Activated T-helper 1 cell treated with Interleukin-2 at 50 U/mL for 16 hours (primary cell): Measurements from ENCODE around the gene USP28.
"Not testable (repeated sequence)": the region's sequence is repeated elsewhere in the genome, so short reads cannot be mapped to it uniquely, and the experiment has no call there.

Source experiments
- DNase-seq: peaks from one replicate; pipeline ENCODE4 v3.0.0-alpha.2; 2020; ENCODE audit warnings: low read depth

USP28 gene

GRCh38 chr11:113835306-113835705 is 40.1 kb downstream of the USP28 start:
- DNase-seq, result no peak

- DNase-seq, result no peak
Measured at GRCh38 chr11:113833151-113833550, 42.2 kb downstream of the USP28 start.

- no peak for DNase-seq
Measured at GRCh38 chr11:113831314-113831713, 44.1 kb downstream of the USP28 start.

GRCh38 chr11:113829751-113830150 is 45.6 kb downstream of the USP28 start:
- DNase-seq, result no peak

GRCh38 chr11:113828191-113828590 is 47.2 kb downstream of the USP28 start:
- no peak for DNase-seq

- DNase-seq, result no peak
Measured at GRCh38 chr11:113827477-113827876, 47.9 kb downstream of the USP28 start.

- DNase-seq, result no peak
Measured at GRCh38 chr11:113818426-113818825, 56.9 kb downstream of the USP28 start.

- no peak for DNase-seq
Measured at GRCh38 chr11:113817626-113818025, 57.7 kb downstream of the USP28 start.

- DNase-seq, result no peak
Measured at GRCh38 chr11:113817162-113817561, 58.2 kb downstream of the USP28 start.

GRCh38 chr11:113814181-113814580 is 61.2 kb downstream of the USP28 start:
- no peak for DNase-seq

GRCh38 chr11:113808931-113809330 is 66.4 kb downstream of the USP28 start:
- no peak for DNase-seq

GRCh38 chr11:113806406-113806805 is 69.0 kb downstream of the USP28 start:
- DNase-seq, result no peak

GRCh38 chr11:113805640-113806039 is 69.7 kb downstream of the USP28 start:
- no peak for DNase-seq

- no peak for DNase-seq
Measured at GRCh38 chr11:113802621-113803020, 72.8 kb downstream of the USP28 start.

GRCh38 chr11:113796663-113797259 is 78.6 kb downstream of the USP28 start:
- DNase-seq, result no peak

- DNase-seq, result no peak
Measured at GRCh38 chr11:113789675-113790320, 85.6 kb downstream of the USP28 start.

- not testable (repeated sequence) for DNase-seq
Measured at GRCh38 chr11:113789016-113789415, 86.4 kb downstream of the USP28 start.

GRCh38 chr11:113782134-113782533 is 93.2 kb downstream of the USP28 start:
- DNase-seq, result no peak

- no peak for DNase-seq
Measured at GRCh38 chr11:113781682-113782081, 93.7 kb downstream of the USP28 start.

GRCh38 chr11:113779496-113779895 is 95.9 kb downstream of the USP28 start, which contains the start of gene CLDN25:
Gene CLDN25 (plus strand): TSS chr11:113779796. CDS start chr11:113779796, 0 bp downstream.
- DNase-seq, result no peak

- no peak for DNase-seq
Measured at GRCh38 chr11:113778111-113778910, 97.1 kb downstream of the USP28 start.

GRCh38 chr11:113774174-113774503 is 101.2 kb downstream of the USP28 start:
- no peak for DNase-seq
